ENCODE data around the gene OR10V1.

The OR10V1 gene

DNA sequence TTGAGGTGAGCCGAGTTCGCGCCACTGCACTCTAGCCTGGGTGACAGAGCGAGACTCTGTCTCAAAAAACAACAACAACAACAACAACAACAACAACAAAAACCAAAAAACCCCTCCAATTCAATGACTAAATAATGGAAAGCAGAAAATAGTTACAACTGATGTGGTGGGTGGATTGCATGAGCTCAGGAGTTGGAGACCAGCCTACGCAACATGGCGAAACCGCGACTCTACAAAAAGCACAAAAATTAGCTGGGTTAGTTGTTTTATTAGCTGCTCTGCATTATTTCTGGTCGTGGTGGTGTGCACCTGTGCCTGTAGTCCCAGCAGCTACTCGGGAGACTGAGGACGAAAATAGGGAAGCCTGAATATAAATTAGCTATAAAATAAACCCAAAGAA lies 42.2 kb downstream of the OR10V1 start:
- FAIRE-seq (no peak), DNase-seq (ENCODE audit: extremely low spot score, insufficient read length, low read depth) (no peak)

DNA sequence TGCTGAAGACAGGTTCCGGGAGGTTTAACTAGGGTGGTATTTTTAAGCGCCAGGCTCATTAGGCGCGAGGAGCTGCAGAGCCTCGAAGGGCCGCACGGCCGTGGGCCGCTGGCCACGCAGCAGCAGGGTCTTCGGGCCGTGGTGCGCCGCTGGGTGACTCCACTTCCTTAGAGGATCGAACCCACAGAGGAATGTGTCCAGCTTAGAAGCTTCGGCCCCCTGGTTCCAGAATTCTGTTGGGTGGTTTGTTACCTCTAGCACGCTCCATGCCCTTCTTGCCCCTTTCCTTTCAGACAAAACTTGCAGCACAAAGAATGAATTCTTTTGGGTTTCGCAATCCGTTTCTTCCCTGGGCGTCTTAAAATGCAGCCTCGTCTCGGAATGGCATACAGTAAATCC lies 44.0 kb downstream of the OR10V1 start:
- DNase-seq (ENCODE audit: extremely low spot score, insufficient read length, low read depth) = no peak
- no peak for FAIRE-seq

DNA sequence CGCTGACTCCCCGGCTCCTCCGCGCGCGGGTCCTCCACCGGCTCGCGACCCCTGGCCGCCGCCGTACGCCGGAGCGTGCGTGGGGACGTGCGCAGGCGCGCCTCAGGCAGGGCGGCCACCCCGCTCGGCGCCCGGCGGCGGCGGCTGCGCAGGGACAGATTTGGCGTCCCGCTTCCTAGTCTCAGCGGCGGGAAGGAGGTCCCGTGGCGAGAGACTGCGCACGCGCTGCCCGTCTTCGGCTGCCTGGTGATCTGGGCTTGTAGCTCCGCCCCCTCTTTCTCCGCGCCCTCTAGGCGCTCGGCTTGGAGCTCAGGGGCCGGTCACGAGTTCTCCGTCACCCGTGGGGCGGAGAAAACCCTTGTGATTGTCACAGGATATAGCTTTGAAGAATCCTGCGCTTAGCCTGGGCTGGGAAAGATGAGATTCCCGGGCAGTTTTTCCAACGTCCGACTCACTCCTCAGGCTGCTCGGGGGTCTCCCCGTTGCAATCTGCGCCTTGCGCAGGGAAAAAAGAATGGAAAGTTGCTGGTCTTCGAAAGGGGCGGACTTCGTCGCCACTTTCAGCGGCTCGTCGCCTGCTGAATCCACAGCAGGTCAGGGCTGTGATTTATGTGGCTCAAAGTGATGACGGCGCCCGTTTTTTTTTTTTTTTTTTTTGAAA lies 44.6 kb downstream of the OR10V1 start, which contains the start of gene PATL1:
PATL1 (minus strand) TSS at position 88 of the 661 bp plus-strand sequence. CDS start 142 bp downstream, outside the sequence.
- DNase-seq (ENCODE audit: extremely low spot score, insufficient read length, low read depth) = peak; percentile 99
- FAIRE-seq = peak; percentile 98

DNA sequence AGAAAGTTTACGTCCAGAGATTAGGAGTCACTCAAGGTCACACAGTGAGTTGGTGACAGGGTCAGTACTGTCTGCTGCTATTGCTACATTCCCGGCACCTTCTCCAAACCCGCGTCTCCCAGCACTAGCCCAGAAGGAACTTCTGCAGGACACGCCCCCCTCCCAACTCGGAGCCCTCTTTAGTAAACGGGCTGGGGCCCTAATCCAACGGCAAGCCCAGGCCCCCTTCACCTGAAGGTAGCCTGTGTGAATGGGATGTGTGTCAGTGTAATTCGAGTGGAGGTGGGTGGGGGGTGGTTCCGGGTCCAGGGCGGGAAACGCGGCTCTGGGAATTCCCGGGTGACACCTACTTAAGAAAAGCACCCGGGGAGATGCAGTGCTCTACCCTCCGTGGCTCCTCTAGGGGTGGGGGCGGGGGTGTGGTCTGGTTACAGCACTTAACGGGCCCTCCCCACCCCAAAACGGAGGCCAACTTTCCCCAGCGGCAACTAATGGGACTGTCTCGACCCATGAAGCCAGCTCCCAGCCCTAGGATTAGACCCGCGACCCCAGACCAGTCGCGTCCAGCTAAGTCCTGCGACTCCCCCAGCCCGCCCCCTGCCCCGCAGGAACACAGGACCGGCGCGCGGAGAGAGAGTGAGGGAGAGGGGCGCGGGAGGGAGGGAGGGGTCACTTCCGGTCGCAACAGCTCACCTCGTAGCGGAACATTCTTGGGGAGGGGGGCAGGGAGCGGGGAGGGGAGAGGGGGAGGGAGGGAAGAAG lies 45.3 kb downstream of the OR10V1 start:
- DNase-seq (ENCODE audit: extremely low spot score, insufficient read length, low read depth) (peak; percentile 18), FAIRE-seq (no peak)

DNA sequence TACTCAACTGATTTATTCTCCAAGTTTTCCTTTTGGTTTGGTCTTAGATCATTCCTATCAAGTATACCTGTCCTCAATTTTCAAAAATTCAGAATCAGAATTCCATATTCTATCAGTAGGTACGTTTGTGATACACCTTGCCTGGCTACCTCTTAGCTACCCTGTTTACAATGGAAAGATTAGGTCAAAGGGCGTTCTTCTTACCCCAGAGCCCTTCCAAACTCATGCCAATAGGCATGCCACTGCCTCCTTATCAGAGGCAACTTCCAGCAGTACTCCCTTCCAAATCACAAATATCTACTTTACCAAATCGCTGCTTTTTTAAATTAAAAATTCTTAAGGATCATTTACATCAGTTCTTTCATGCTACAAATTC lies 45.8 kb downstream of the OR10V1 start:
- FAIRE-seq (no peak), DNase-seq (ENCODE audit: extremely low spot score, insufficient read length, low read depth) (no peak)

DNA sequence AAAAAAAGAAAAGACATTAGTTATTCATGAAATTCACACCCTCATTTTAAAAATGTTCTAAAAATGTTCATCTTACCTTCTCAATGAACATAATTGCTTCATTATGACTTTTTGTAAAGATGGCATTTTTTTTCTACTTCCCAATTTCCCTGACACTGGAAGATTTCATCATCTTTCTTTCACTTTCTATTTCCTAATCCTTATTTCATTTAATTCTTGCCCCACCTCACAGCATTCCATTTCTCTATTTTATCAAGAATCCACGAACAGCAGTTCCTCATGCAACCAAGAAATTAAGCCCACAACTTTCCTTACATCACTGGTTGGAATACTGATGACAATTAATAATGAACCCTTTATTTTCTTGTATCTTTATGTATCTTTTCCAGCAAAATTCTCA lies 46.7 kb downstream of the OR10V1 start:
- FAIRE-seq = no peak
- DNase-seq (ENCODE audit: extremely low spot score, insufficient read length, low read depth) = no peak

Measured in GM18507 (cell line).